ENCODE data around the gene CCDC86.

CCDC86 gene

DNA sequence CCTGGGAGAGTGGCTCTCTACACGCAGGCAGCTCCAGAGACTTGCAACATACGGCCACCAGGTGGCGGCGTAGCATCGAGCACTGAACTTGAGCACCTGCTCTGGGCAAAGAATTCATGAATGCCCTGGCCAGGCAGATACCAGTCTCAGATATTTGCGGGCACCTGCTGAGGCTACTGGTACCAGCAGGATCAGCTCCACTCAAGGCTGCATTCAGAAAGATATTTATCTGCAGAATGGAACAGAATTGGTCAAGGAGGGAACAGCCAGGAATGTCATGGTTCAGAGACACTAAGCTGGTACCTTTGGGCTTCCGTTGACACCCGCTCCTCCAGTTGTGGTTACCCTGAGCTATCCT lies 10.8 kb upstream of the CCDC86 start:
- TF ChIP-seq, protein P1, sequence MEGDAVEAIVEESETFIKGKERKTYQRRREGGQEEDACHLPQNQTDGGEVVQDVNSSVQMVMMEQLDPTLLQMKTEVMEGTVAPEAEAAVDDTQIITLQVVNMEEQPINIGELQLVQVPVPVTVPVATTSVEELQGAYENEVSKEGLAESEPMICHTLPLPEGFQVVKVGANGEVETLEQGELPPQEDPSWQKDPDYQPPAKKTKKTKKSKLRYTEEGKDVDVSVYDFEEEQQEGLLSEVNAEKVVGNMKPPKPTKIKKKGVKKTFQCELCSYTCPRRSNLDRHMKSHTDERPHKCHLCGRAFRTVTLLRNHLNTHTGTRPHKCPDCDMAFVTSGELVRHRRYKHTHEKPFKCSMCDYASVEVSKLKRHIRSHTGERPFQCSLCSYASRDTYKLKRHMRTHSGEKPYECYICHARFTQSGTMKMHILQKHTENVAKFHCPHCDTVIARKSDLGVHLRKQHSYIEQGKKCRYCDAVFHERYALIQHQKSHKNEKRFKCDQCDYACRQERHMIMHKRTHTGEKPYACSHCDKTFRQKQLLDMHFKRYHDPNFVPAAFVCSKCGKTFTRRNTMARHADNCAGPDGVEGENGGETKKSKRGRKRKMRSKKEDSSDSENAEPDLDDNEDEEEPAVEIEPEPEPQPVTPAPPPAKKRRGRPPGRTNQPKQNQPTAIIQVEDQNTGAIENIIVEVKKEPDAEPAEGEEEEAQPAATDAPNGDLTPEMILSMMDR (IDR thresholded peaks at IDR 0.05; ENCODE audit: low read depth, low read length) = peak; percentile 91
- DNase-seq (ENCODE audit: extremely low read depth, low read depth) = peak; percentile 45

- no peak for DNase-seq (ENCODE audit: extremely low read depth, low read depth)
- TF ChIP-seq, protein P1 (IDR thresholded peaks at IDR 0.05; ENCODE audit: low read depth, low read length) = no peak
These were observed 10.3 kb upstream of the CCDC86 start for GRCh38 chr11:60831501-60832079.

DNA sequence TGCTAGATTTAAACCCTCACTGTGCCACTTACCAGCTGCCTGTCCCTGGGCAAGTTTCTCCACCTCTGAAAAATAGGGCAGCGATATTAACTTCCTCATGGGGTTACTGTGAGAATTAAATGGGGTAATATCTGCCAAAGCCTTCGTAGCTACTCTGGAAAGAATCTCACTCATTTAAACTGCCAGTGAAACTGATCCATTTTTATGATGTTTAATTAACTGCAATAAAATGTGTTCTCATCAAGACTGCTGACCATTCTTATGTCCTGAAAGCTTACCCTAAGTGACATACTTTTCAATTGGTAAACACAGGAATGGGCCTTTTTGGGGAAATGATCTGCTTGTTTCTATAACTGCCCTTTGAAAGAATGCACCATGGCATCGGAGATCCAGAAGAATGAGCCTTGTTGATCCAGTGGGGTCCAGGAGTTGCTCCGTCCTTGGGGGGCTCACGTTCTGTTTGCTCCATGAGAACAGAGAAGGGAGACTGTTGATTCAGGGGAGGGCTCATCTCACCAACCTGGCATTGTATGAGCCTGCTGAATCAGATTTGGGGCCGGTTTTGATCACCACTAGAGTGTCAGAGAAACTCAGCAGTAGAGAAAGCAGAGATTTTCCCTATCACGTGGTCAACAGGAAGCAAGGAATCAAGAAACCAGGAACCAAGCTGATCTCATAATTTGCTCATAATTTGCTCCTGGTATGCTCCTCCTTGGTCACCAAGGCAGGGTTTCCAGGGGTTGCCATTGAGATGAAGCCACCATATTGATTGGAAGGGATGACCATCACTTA lies 7.0 kb upstream of the CCDC86 start:
- no peak for DNase-seq (ENCODE audit: extremely low read depth, low read depth)
- TF ChIP-seq, protein P1 (IDR thresholded peaks at IDR 0.05; ENCODE audit: low read depth, low read length) = no peak

- no peak for DNase-seq (ENCODE audit: extremely low read depth, low read depth)
- TF ChIP-seq, protein P1 (IDR thresholded peaks at IDR 0.05; ENCODE audit: low read depth, low read length) = no peak
These were observed 6.4 kb upstream of the CCDC86 start for GRCh38 chr11:60835534-60835846.

DNA sequence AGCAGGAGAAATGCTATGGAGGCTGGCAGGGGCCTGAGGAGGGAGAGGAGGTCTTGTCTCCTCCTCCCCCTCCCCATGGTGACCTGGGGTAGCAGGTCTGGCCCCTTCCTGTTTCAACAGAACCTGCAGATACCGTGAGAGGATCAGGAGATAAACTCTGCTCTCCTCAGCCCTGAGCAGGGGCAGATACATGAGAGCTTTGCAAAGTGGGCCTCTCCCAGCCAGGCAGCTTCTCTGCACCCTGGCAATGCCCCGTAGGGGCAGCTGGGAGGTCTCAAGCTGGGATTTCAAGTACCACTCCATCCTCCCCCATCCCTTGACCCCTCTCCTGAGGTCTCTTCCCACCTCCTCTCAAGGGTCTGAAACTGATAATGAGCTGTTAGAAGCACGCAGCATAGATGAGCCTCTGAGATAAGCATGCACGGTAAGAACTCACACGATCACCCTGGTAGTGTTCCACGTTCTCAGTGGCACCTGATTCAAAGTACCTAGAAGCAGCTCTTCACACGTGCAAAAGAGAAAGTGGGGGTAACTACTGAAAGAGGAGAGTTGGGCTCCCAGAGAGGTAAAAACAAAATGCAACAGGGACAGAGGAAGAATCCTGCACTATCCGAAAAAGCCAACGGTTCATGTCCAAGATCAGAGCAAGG lies 4.9 kb upstream of the CCDC86 start:
- TF ChIP-seq, protein P1 (IDR thresholded peaks at IDR 0.05; ENCODE audit: low read depth, low read length) = no peak
- DNase-seq (ENCODE audit: extremely low read depth, low read depth) = no peak

- TF ChIP-seq, protein P1 (IDR thresholded peaks at IDR 0.05; ENCODE audit: low read depth, low read length) = no peak; the same call in 1 of the 2 replicates
- no peak for DNase-seq (ENCODE audit: extremely low read depth, low read depth)
These were observed 3.8 kb upstream of the CCDC86 start for GRCh38 chr11:60838132-60838531.
